Mucosa of descending colon (tissue), 3 donors: Measurements from ENCODE around the gene CSGALNACT2. TPM values are rescaled to one million over a fixed set of nuclear protein-coding genes. Genes with fewer than 3 reads are reported as not detected.

Source experiments
- ATAC-seq: fragments of 200-7000 bp; cut with Tn5 transposase; one replicate; pipeline ENCODE4 v1.9.1; 2020; ENCODE audit warnings: mild to moderate bottlenecking, moderate library complexity
- DNase-seq, 3 donors: peaks; one replicate each; pipeline ENCODE4 v3.0.0-alpha.2; 2020
- H3K36me3 ChIP-seq: fragments of 200-600 bp; one replicate; pipeline ENCODE4 v1.8.0; 2021; ENCODE audit warnings: low read depth, mild to moderate bottlenecking
- H3K4me1 ChIP-seq: fragments of 200-600 bp; one replicate; pipeline ENCODE4 v1.8.0; 2021; ENCODE audit warnings: low read depth, mild to moderate bottlenecking
- H3K4me3 ChIP-seq: fragments of 200-600 bp; one replicate; pipeline ENCODE4 v1.8.0; 2021; ENCODE audit warnings: mild to moderate bottlenecking
- H3K9me3 ChIP-seq: fragments of 200-600 bp; one replicate; pipeline ENCODE4 v1.8.0; 2021; ENCODE audit warnings: mild to moderate bottlenecking
- CTCF ChIP-seq: fragments of 200-600 bp; IDR thresholded peaks from one replicate; pipeline ENCODE4 v1.8.0; 2022; ENCODE audit warnings: antibody characterized with exemption, mild to moderate bottlenecking
- intact Hi-C, 2 donors: fragments of 100-400 bp; cut with DNase I in 1 of 2; cut with micrococcal nuclease in 1 of 2; formaldehyde crosslinking; loops; one replicate each; pipeline versions ENCODE4 v1.11.0 to v1.11.1; 2022; cut with DNase I, micrococcal nuclease
- total RNA-seq, 3 donors: library from RNA; stranded (reverse); fragmentation: NEBNext Ultra II Directional in 2 of 3; extraction: Animal tissue kit (Norgen Biotek cat#: 25700) in 2 of 3; gene quantifications; one replicate each; pipeline versions ENCODE4 v1.2.1 to v1.2.4, GENCODE V29; 2021 to 2023
- donor health status: DM: no; HTN: no; CAD: no; lungs with moderate emphysema.
- donor health status: DM: no; HTN: no; CAD: no.
- donor health status: DM: no; HTN: yes; CAD: no.

The CSGALNACT2 gene
- total RNA-seq, 3 donors from 2014 or later = 3.9 to 20.1 (median 7.4) TPM

- DNase-seq (no peak), ATAC-seq (no peak)
- intact Hi-C loops = no loop called here
- Histone ChIP-seq H3K36me3 (no peaks in the 10 kb centered on the region), H3K4me3 (no peak overlapping the region), H3K4me1 (no peaks in the 10 kb centered on the region), H3K9me3 (no peaks in the 10 kb centered on the region)
- TF ChIP-seq CTCF = no peak
These were observed 20.4 kb downstream of the CSGALNACT2 start for GRCh38 chr10:43158636-43159035.

DNA sequence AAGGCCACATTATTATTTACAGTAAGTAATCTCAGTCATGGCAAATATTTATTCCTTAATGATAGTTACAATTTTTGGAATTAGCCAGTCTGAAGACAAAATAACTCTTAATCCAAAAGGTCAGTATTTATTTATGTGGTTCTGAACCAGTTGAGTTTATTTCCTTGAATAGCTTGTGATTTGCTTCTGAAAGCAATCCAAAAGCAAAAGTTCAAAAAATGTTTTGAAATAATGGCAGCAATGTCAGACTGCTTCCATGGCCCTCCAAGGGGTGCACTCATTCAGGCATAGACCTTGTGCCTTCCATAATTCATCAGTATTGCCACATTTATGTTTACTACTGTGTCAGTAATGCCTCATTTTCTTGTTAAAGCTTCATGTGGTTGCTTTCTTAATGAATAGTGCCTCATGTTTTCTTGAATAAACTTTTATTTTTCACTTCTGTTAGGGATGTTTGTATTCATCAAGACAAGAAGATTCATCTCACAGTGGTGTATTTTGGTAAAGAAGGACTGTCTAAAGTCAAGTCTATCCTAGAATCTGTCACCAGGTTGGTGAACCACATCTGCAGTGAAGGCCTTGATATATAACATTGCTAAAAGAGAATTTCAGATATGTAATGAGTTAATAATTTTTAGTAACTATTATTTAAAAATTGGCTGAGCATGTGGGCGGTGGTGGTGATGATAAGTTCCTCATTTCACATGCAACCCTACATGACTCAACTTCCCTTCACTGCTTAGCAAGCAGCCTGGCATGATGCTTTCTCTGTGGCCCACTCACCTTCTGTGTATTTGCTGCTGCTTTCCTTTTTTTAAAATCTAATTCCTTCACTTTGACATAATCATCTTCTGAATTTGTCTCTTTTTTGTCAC lies 22.0 kb downstream of the CSGALNACT2 start:
- ATAC-seq (peak; percentile 36), DNase-seq (no peak)
- intact Hi-C loops = no loop called here
- Histone ChIP-seq H3K4me3 (no peak overlapping the region), H3K4me1 (no peaks in the 10 kb centered on the region), H3K9me3 (no peaks in the 10 kb centered on the region), H3K36me3 (no peaks in the 10 kb centered on the region)
- TF ChIP-seq CTCF = no peak

- Histone ChIP-seq H3K9me3 (no peaks in the 10 kb centered on the region), H3K4me1 (no peaks in the 10 kb centered on the region), H3K4me3 (no peak overlapping the region), H3K36me3 (no peaks in the 10 kb centered on the region)
- no peak for TF ChIP-seq CTCF
- no peak for DNase-seq
- ATAC-seq = no peak
- intact Hi-C loops = no loop called here
These were observed 22.6 kb downstream of the CSGALNACT2 start for GRCh38 chr10:43160921-43161255.

DNA sequence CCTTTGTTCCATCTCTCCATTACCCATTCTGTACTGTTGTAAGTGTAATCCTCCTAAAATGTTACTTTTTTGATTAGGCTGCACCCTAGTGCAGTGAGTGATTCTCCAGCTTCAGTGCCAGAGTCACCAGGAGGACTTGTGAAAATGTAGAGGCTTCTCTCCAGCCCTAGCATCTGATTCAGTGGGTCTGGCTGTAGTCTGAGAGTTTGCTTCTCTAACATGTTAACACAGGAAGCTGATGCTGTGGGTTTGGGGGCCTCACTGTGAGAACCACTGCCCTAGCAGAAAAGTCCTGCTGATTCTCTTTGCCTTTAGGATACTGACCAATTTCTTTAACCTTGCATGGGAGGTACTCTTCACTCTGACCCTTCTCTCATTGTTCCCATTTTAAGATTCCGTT lies 24.4 kb downstream of the CSGALNACT2 start:
- DNase-seq (no peak), ATAC-seq (no peak)
- TF ChIP-seq CTCF = no peak
- no peak overlapping the region for H3K4me3 ChIP-seq
- intact Hi-C loops = no loop called here
- no peaks in the 10 kb centered on the region for H3K36me3 ChIP-seq
- no peaks in the 10 kb centered on the region for H3K4me1 ChIP-seq
- H3K9me3 ChIP-seq = no peaks in the 10 kb centered on the region

DNA sequence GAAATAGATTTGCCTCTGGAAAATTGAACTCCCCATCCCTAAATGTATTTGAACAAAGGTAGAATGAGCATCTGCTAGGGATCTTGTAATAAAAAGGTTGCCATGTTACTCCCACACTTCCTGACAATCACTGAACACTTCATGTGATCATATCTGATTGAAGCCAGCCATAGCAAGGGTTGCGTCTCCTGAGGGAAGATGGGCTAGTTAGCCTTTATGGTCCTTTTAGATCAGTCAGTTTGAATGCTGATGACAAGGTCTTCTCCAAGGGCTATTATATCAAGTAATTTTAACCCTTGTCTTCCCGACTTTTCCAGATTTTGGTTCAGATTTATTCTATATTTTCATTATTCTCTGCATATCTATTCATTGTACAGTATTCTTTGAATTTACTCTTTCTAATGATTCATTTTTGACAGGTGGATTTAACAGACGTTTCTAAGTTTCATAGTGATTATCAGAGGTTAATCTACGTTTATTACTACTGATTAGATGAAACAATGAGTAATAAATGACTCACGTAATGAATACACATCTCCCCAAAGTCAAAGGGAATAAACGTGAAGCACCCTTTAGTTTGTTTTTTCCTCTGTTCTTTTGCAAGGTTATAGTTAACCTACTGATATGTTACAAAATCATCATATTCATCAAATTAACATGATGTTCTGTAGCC lies 28.1 kb downstream of the CSGALNACT2 start:
- intact Hi-C loops = no loop called here
- DNase-seq (no peak), ATAC-seq (no peak)
- no peak for TF ChIP-seq CTCF
- no peaks in the 10 kb centered on the region for H3K4me1 ChIP-seq
- H3K9me3 ChIP-seq = no peaks in the 10 kb centered on the region
- H3K36me3 ChIP-seq = no peaks in the 10 kb centered on the region
- no peak overlapping the region for H3K4me3 ChIP-seq
